HCT116 (cell line): ENCODE results near the gene TSPAN13. TPM values are rescaled to one million over a fixed set of nuclear protein-coding genes. Genes with fewer than 3 reads are reported as not detected.
"Not testable (repeated sequence)": the region's sequence is repeated elsewhere in the genome, so short reads cannot be mapped to it uniquely, and the experiment has no call there.

Source experiments
- ATAC-seq: fragments of 200-7000 bp; cut with Tn5 transposase; 2 replicates; pipeline ENCODE4 v1.9.1; 2020; ENCODE audit warnings: mild to moderate bottlenecking, moderate library complexity
- BruUV-seq: library from RNA; stranded (reverse); fragments of 400-500 nt; replicated peaks from 2 replicates; lab custom pipeline; 2021; lab: Mats Ljungman, UMichigan
- CTCF ChIA-PET: fragments of 300-600 bp; sonication (Branson Sonifier 250); formaldehyde crosslinking; loops from one replicate; lab custom pipeline; 2021; ENCODE audit warnings: antibody characterized with exemption; lab: Charles Lee
- POLR2A ChIA-PET: fragments of 300-600, 350-600 bp; sonication (Branson Sonifier 250); formaldehyde crosslinking; loops from one replicate; lab custom pipeline; 2021; ENCODE audit warnings: antibody characterized with exemption; lab: Charles Lee
- RAD21 ChIA-PET, 2 experiments: fragments of 300-600 bp; sonication (Branson Sonifier 250); formaldehyde crosslinking; loops; one replicate each; lab custom pipeline; 2023; ENCODE audit warnings: low total read pairs in 2 of 2; ENCODE audit not compliant: uncharacterized antibody in 2 of 2, unreplicated experiment in 2 of 2, low non-redundant PET in 1 of 2; lab: Charles Lee
- DNase-seq: peaks from one replicate; pipeline ENCODE4 v3.0.0-alpha.2; 2010; ENCODE audit warnings: low read depth, low spot score
- H2AFZ ChIP-seq: fragments of 200-600 bp; shearing (Covaris generic), sonication (generic); 2 replicates; pipeline ENCODE4 v1.6.1; 2017; ENCODE audit warnings: low read depth, mixed run types, mixed read lengths, antibody characterized with exemption, low read length; ENCODE audit not compliant: poor library complexity, severe bottlenecking
- H3K27ac ChIP-seq: 2 replicates; pipeline ENCODE4 v1.5.1; 2012; ENCODE audit warnings: low read depth, low read length
- H3K27me3 ChIP-seq: fragments of 200-600 bp; sonication (generic); 2 replicates; pipeline ENCODE4 v1.6.1; 2016; ENCODE audit warnings: mixed run types, low read length, mixed read lengths; ENCODE audit not compliant: insufficient read depth
- H3K36me3 ChIP-seq, 2 experiments: fragments of 200-500 bp in 1 of 2; fragments of 200-600 bp in 1 of 2; sonication (Bioruptor generic) in 1 of 2; sonication (generic) in 1 of 2; 2 replicates each; pipeline versions ENCODE4 v1.5.1 to v1.6.1; 2014 to 2016; ENCODE audit warnings: low read length in 2 of 2, inconsistent platforms in 1 of 2, mixed read lengths in 1 of 2, mixed run types in 1 of 2; ENCODE audit not compliant: insufficient read depth in 2 of 2, control insufficient read depth in 1 of 2
- H3K4me1 ChIP-seq, 2 experiments: fragments of 200-600 bp in 1 of 2; sonication (generic) in 1 of 2; 2 replicates each; pipeline versions ENCODE4 v1.5.1 to v1.6.1; 2012 to 2017; ENCODE audit warnings: low read length in 2 of 2, inconsistent platforms in 1 of 2, mild to moderate bottlenecking in 1 of 2, mixed read lengths in 1 of 2, mixed run types in 1 of 2, moderate library complexity in 1 of 2; ENCODE audit not compliant: insufficient read depth in 2 of 2, control insufficient read depth in 1 of 2
- H3K4me2 ChIP-seq: fragments of 200-600 bp; sonication (generic); 2 replicates; pipeline ENCODE4 v1.6.1; 2017; ENCODE audit warnings: mixed run types, low read length, mixed read lengths
- H3K4me3 ChIP-seq, 2 experiments: fragments of 200-600 bp in 1 of 2; sonication (generic) in 1 of 2; replicated peaks in 1 of 2; 2 replicates each; pipeline ENCODE4 v1.5.1; 2011 to 2016; ENCODE audit warnings: low read length in 2 of 2, control low read depth in 1 of 2, low read depth in 1 of 2, mild to moderate bottlenecking in 1 of 2, mixed read lengths in 1 of 2, mixed run types in 1 of 2
- H3K79me2 ChIP-seq: fragments of 200-600 bp; sonication (generic); 2 replicates; pipeline ENCODE4 v1.6.1; 2017; ENCODE audit warnings: mild to moderate bottlenecking, mixed run types, low read length, moderate library complexity, mixed read lengths; ENCODE audit not compliant: insufficient read depth
- H3K9ac ChIP-seq: fragments of 200-600 bp; sonication (generic); 2 replicates; pipeline ENCODE4 v1.6.1; 2016; ENCODE audit warnings: low read length, mixed read lengths
- H3K9me2 ChIP-seq: fragments of 200-600 bp; sonication (generic), shearing (Covaris generic); 2 replicates; pipeline ENCODE4 v1.6.1; 2017; ENCODE audit warnings: mixed run types, mild to moderate bottlenecking, moderate library complexity; ENCODE audit not compliant: insufficient read depth
- H3K9me3 ChIP-seq, 2 experiments: fragments of 200-500 bp in 1 of 2; fragments of 200-600 bp in 1 of 2; sonication (Bioruptor generic) in 1 of 2; sonication (generic) in 1 of 2; 2 replicates each; pipeline ENCODE4 v1.6.1; 2014 to 2017; ENCODE audit warnings: low read length in 2 of 2, mixed read lengths in 2 of 2, inconsistent platforms in 1 of 2, low read depth in 1 of 2, mild to moderate bottlenecking in 1 of 2, mixed run types in 1 of 2, moderate library complexity in 1 of 2; ENCODE audit not compliant: control insufficient read depth in 1 of 2, insufficient read depth in 1 of 2
- H4K20me1 ChIP-seq: fragments of 200-600 bp; sonication (generic), shearing (Covaris generic); 2 replicates; pipeline ENCODE4 v1.6.1; 2017; ENCODE audit warnings: mixed run types, mild to moderate bottlenecking, moderate library complexity; ENCODE audit not compliant: insufficient read depth
- CBX3 ChIP-seq: IDR thresholded peaks from 2 replicates; pipeline ENCODE4 v1.6.1; 2012; ENCODE audit warnings: low read depth
- CEBPB ChIP-seq: IDR thresholded peaks from 2 replicates; pipeline ENCODE4 v1.6.1; 2012; ENCODE audit warnings: low read depth
- JUND ChIP-seq: IDR thresholded peaks from 2 replicates; pipeline ENCODE4 v1.6.1; 2012
- POLR2AphosphoS5 ChIP-seq: IDR thresholded peaks from 2 replicates; pipeline ENCODE4 v1.6.1; 2011; ENCODE audit warnings: mild to moderate bottlenecking, low read depth, low read length, moderate library complexity
- SIN3A ChIP-seq: IDR thresholded peaks from 2 replicates; pipeline ENCODE4 v1.6.1; 2012; ENCODE audit warnings: low read depth
- SRF ChIP-seq: IDR thresholded peaks from 2 replicates; pipeline ENCODE4 v1.6.1; 2012; ENCODE audit warnings: low read depth
- TCF7L2 ChIP-seq: IDR thresholded peaks from 2 replicates; pipeline ENCODE4 v1.7.0; 2011; ENCODE audit warnings: borderline replicate concordance, inconsistent platforms; ENCODE audit not compliant: insufficient read depth, insufficient read length; ENCODE audit errors: extremely low read depth
- intact Hi-C: fragments of 100-400 bp; cut with micrococcal nuclease; formaldehyde crosslinking; loops from 2 replicates; pipeline ENCODE4 v1.10.0; 2022
- total RNA-seq: library from RNA; stranded (reverse); gene quantifications from one replicate; pipeline ENCODE4 v1.2.1, GENCODE V29; 2021; ENCODE audit not compliant: unreplicated experiment
- TF ChIP-seq, protein P1 (sequence below), 3 experiments: fragments of 200-600 bp in 1 of 3; sonication (generic) in 1 of 3; IDR thresholded peaks in 2 of 3; conservative IDR thresholded peaks in 1 of 3; 2 replicates each; pipeline ENCODE4 v1.5.1; 2012 to 2017; ENCODE audit warnings: low read depth in 2 of 3, low read length in 2 of 3, antibody characterized with exemption in 1 of 3, borderline replicate concordance in 1 of 3, control low read depth in 1 of 3, mild to moderate bottlenecking in 1 of 3, mixed read lengths in 1 of 3, mixed run types in 1 of 3, moderate library complexity in 1 of 3; ENCODE audit not compliant: insufficient read depth in 1 of 3
- TF ChIP-seq, protein P2 (sequence below): IDR thresholded peaks from 2 replicates; pipeline ENCODE4 v1.6.1; 2012; ENCODE audit warnings: low read depth
- TF ChIP-seq, protein P3 (sequence below): IDR thresholded peaks from 2 replicates; pipeline ENCODE4 v1.6.1; 2012

TSPAN13 gene
- total RNA-seq, 1 experiment from 2014 or later: 18.5 TPM

DNA sequence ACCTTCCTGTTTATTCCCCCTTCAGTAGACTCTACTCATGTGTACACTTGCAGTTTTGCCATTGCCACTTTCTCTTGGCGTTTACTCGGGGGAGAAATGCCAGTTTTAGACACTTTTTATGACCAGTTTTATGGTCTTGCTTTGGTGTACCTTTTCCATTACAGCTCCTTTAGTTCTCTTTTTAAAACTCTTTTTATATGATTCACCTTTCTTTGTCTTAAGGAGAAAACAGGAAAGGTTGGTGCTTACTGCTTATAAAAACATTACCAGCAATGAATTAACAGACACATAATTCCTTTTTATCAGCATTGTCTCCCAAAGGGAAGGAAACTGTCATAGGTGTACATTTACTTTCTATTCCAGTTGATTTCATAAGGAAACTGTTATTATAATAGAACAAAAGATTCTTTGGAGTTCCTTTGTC lies 11.9 kb downstream of the TSPAN13 start:
- Histone ChIP-seq H3K79me2 (no peaks in the 10 kb centered on the region), H3K9me2 (no peaks in the 10 kb centered on the region), H3K4me2 (no peak overlapping the region), H2AFZ (no peak overlapping the region), H3K36me3 (no peaks in the 10 kb centered on the region), H3K4me3 (no peak overlapping the region), H3K27me3 (no peaks in the 10 kb centered on the region), H3K9me3 (no peaks in the 10 kb centered on the region), H4K20me1 (no peaks in the 10 kb centered on the region), H3K9ac (no peak overlapping the region), H3K27ac (no peak overlapping the region), H3K4me1 (no peaks in the 10 kb centered on the region)
- ChIA-PET CTCF (no interaction called here), POLR2A (no interaction called here), RAD21 (no interaction called here)
- intact Hi-C loops: no loop called here
- no TSS peak for BruUV-seq
- no peak for DNase-seq
- no peak for TF ChIP-seq JUND
- no peak for TF ChIP-seq SIN3A
- no peak for TF ChIP-seq TCF7L2
- TF ChIP-seq, protein P1, sequence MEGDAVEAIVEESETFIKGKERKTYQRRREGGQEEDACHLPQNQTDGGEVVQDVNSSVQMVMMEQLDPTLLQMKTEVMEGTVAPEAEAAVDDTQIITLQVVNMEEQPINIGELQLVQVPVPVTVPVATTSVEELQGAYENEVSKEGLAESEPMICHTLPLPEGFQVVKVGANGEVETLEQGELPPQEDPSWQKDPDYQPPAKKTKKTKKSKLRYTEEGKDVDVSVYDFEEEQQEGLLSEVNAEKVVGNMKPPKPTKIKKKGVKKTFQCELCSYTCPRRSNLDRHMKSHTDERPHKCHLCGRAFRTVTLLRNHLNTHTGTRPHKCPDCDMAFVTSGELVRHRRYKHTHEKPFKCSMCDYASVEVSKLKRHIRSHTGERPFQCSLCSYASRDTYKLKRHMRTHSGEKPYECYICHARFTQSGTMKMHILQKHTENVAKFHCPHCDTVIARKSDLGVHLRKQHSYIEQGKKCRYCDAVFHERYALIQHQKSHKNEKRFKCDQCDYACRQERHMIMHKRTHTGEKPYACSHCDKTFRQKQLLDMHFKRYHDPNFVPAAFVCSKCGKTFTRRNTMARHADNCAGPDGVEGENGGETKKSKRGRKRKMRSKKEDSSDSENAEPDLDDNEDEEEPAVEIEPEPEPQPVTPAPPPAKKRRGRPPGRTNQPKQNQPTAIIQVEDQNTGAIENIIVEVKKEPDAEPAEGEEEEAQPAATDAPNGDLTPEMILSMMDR (IDR thresholded peaks at IDR 0.05 in 2 of 3, conservative IDR thresholded peaks at IDR 0.05 in 1 of 3; ENCODE audit: borderline replicate concordance in 1 of 3, insufficient read depth in 1 of 3, low read depth in 2 of 3, low read length in 2 of 3): no peak
- TF ChIP-seq CEBPB: no peak
- TF ChIP-seq POLR2AphosphoS5: no peak
- TF ChIP-seq SRF: no peak
- TF ChIP-seq, protein P2, sequence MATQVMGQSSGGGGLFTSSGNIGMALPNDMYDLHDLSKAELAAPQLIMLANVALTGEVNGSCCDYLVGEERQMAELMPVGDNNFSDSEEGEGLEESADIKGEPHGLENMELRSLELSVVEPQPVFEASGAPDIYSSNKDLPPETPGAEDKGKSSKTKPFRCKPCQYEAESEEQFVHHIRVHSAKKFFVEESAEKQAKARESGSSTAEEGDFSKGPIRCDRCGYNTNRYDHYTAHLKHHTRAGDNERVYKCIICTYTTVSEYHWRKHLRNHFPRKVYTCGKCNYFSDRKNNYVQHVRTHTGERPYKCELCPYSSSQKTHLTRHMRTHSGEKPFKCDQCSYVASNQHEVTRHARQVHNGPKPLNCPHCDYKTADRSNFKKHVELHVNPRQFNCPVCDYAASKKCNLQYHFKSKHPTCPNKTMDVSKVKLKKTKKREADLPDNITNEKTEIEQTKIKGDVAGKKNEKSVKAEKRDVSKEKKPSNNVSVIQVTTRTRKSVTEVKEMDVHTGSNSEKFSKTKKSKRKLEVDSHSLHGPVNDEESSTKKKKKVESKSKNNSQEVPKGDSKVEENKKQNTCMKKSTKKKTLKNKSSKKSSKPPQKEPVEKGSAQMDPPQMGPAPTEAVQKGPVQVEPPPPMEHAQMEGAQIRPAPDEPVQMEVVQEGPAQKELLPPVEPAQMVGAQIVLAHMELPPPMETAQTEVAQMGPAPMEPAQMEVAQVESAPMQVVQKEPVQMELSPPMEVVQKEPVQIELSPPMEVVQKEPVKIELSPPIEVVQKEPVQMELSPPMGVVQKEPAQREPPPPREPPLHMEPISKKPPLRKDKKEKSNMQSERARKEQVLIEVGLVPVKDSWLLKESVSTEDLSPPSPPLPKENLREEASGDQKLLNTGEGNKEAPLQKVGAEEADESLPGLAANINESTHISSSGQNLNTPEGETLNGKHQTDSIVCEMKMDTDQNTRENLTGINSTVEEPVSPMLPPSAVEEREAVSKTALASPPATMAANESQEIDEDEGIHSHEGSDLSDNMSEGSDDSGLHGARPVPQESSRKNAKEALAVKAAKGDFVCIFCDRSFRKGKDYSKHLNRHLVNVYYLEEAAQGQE: no peak
- TF ChIP-seq CBX3: no peak
- TF ChIP-seq, protein P3, sequence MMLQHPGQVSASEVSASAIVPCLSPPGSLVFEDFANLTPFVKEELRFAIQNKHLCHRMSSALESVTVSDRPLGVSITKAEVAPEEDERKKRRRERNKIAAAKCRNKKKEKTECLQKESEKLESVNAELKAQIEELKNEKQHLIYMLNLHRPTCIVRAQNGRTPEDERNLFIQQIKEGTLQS: no peak
- ATAC-seq: no peak

DNA sequence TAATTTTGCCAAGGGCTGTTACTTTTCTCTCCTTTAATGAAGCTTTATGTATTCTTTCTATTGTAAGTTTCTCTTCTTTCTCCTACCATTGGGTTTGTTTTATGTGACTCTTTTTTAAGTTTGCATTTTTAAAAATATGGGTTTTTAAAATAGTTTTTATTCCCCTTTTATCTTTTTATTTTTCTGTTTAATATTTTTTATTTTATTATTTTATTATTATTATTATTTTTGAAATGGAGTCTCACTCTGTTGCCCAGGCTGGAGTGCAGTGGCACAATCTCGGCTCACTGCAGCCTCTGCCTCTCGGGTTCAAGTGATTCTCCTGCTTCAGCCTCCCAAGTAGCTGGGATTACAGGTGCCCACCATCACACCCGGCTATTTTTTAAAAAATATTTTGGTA lies 16.4 kb downstream of the TSPAN13 start:
- H3K9me2 ChIP-seq, H3K9me3 ChIP-seq, BruUV-seq, H3K4me3 ChIP-seq, H3K4me1 ChIP-seq, intact Hi-C loops, DNase-seq, RAD21 ChIA-PET, H3K27me3 ChIP-seq, POLR2A ChIA-PET, H4K20me1 ChIP-seq, H3K4me2 ChIP-seq, H3K79me2 ChIP-seq, H3K36me3 ChIP-seq, H2AFZ ChIP-seq, CTCF ChIA-PET, H3K27ac ChIP-seq, ATAC-seq, H3K9ac ChIP-seq: not testable (repeated sequence)
